ENCODE data around the gene LZTS2.

LZTS2 gene

GRCh38 chr10:100999742-101000126 is at the start of gene LZTS2:
LZTS2 (plus strand) TSS chr10:100999808; CDS start chr10:101002539, 2,731 bp downstream.
- peak within 1 kb of the TSS; percentile 84 for H3K4me3 ChIP-seq (replicated peaks; ENCODE audit: low read depth, low read length)
- TF ChIP-seq CTCF (IDR thresholded peaks at IDR 0.05; ENCODE audit: low read depth, low read length, missing control alignments), result no peak
- DNase-seq (ENCODE audit: extremely low read depth, low read depth), result no peak

GRCh38 chr10:100960251-100960650 is 39.4 kb upstream of the LZTS2 start:
- no peak overlapping the region for H3K4me3 ChIP-seq (replicated peaks; ENCODE audit: low read depth, low read length)
- TF ChIP-seq CTCF (IDR thresholded peaks at IDR 0.05; ENCODE audit: low read depth, low read length, missing control alignments), result no peak
- DNase-seq (ENCODE audit: extremely low read depth, low read depth), result no peak

- DNase-seq (ENCODE audit: extremely low read depth, low read depth), result no peak
- TF ChIP-seq CTCF (IDR thresholded peaks at IDR 0.05; ENCODE audit: low read depth, low read length, missing control alignments), result no peak
- no peak overlapping the region for H3K4me3 ChIP-seq (replicated peaks; ENCODE audit: low read depth, low read length)
Observed at GRCh38 chr10:100962351-100963080, 37.1 kb upstream of the LZTS2 start.

- DNase-seq (ENCODE audit: extremely low read depth, low read depth), result no peak
- H3K4me3 ChIP-seq (replicated peaks; ENCODE audit: low read depth, low read length), result no peak overlapping the region
- TF ChIP-seq CTCF (IDR thresholded peaks at IDR 0.05; ENCODE audit: low read depth, low read length, missing control alignments), result no peak
Observed at GRCh38 chr10:100963826-100964225, 35.8 kb upstream of the LZTS2 start.

GRCh38 chr10:100965820-100966219 is 33.8 kb upstream of the LZTS2 start:
- no peak for TF ChIP-seq CTCF (IDR thresholded peaks at IDR 0.05; ENCODE audit: low read depth, low read length, missing control alignments)
- DNase-seq (ENCODE audit: extremely low read depth, low read depth), result no peak
- H3K4me3 ChIP-seq (replicated peaks; ENCODE audit: low read depth, low read length), result no peak overlapping the region

- no peak for TF ChIP-seq CTCF (IDR thresholded peaks at IDR 0.05; ENCODE audit: low read depth, low read length, missing control alignments)
- no peak for DNase-seq (ENCODE audit: extremely low read depth, low read depth)
- H3K4me3 ChIP-seq (replicated peaks; ENCODE audit: low read depth, low read length), result no peak overlapping the region
Observed at GRCh38 chr10:100966887-100967286, 32.7 kb upstream of the LZTS2 start.

- H3K4me3 ChIP-seq (replicated peaks; ENCODE audit: low read depth, low read length), result no peak overlapping the region
- no peak for TF ChIP-seq CTCF (IDR thresholded peaks at IDR 0.05; ENCODE audit: low read depth, low read length, missing control alignments)
- DNase-seq (ENCODE audit: extremely low read depth, low read depth), result no peak
Observed at GRCh38 chr10:100967332-100967731, 32.3 kb upstream of the LZTS2 start.
